NCI-H1694 treated with DMSO at 0.1 percent for 48 hours (cell line): ENCODE measurements around the gene HSPA12A.

ENCODE experiments used
- DNase-seq: peaks from one replicate; lab custom pipeline; 2025; lab: John Stamatoyannopoulos, UW

HSPA12A gene

GRCh38 chr10:116743266-116744064 lies 1.1 kb upstream of the HSPA12A start:
- no peak for DNase-seq

GRCh38 chr10:116741391-116742351 lies 695 bp downstream of the HSPA12A start:
- no peak for DNase-seq

- no peak for DNase-seq
These were observed 1.4 kb downstream of the HSPA12A start for GRCh38 chr10:116740971-116741370.

GRCh38 chr10:116738339-116738738 lies 4.0 kb downstream of the HSPA12A start:
- no peak for DNase-seq

GRCh38 chr10:116737627-116738327 lies 4.6 kb downstream of the HSPA12A start:
- peak; percentile 28 for DNase-seq

- DNase-seq: no peak
These were observed 8.8 kb downstream of the HSPA12A start for GRCh38 chr10:116733566-116733965.

GRCh38 chr10:116732573-116732972 lies 9.8 kb downstream of the HSPA12A start:
- DNase-seq: no peak

GRCh38 chr10:116730464-116731260 lies 11.7 kb downstream of the HSPA12A start:
- DNase-seq: no peak

GRCh38 chr10:116729243-116729642 lies 13.1 kb downstream of the HSPA12A start:
- no peak for DNase-seq

GRCh38 chr10:116728526-116729096 lies 13.8 kb downstream of the HSPA12A start:
- no peak for DNase-seq

- peak; percentile 22 for DNase-seq
These were observed 18.7 kb downstream of the HSPA12A start for GRCh38 chr10:116723428-116724281.

GRCh38 chr10:116722736-116723427 lies 19.5 kb downstream of the HSPA12A start:
- DNase-seq: peak; percentile 54

- DNase-seq: peak; percentile 3
These were observed 20.6 kb downstream of the HSPA12A start for GRCh38 chr10:116721547-116722392.

GRCh38 chr10:116720668-116721546 lies 21.5 kb downstream of the HSPA12A start:
- DNase-seq: no peak

- DNase-seq: no peak
These were observed 22.1 kb downstream of the HSPA12A start for GRCh38 chr10:116720241-116720643.

- DNase-seq: no peak
These were observed 22.6 kb downstream of the HSPA12A start for GRCh38 chr10:116719804-116720203.

GRCh38 chr10:116718058-116718457 lies 24.3 kb downstream of the HSPA12A start:
- no peak for DNase-seq
